ENCODE results near the gene DNAJC6.

DNAJC6 gene

GRCh38 chr1:65265296-65265650 lies 44.1 kb upstream of the DNAJC6 start:
- TF ChIP-seq CTCF (IDR thresholded peaks at IDR 0.05; ENCODE audit: low read depth, low read length, missing control alignments), result no peak
- Histone ChIP-seq H3K27ac (no peak overlapping the region), H3K4me3 (ENCODE audit: low read depth, low read length) (peak overlapping the region; percentile 66), H3K36me3 (replicated peaks) (no peaks in the 10 kb centered on the region), H3K27me3 (replicated peaks) (no peaks in the 10 kb centered on the region)
- no peak for DNase-seq
- in situ Hi-C loops (cut with HindIII; ENCODE audit: low pct_ligation_motif_present, low sequenced_read_pairs), result no loop called here

- peak; percentile 28 for DNase-seq
Observed at GRCh38 chr1:65265651-65266351, 43.5 kb upstream of the DNAJC6 start.

GRCh38 chr1:65266476-65266875 lies 42.9 kb upstream of the DNAJC6 start:
- no peak for TF ChIP-seq CTCF (IDR thresholded peaks at IDR 0.05; ENCODE audit: low read depth, low read length, missing control alignments)
- H3K27me3 ChIP-seq (replicated peaks), result no peaks in the 10 kb centered on the region
- H3K27ac ChIP-seq, result no peak overlapping the region
- in situ Hi-C loops (cut with HindIII; ENCODE audit: low pct_ligation_motif_present, low sequenced_read_pairs), result no loop called here
- H3K36me3 ChIP-seq (replicated peaks), result no peaks in the 10 kb centered on the region
- no peak overlapping the region for H3K4me3 ChIP-seq (ENCODE audit: low read depth, low read length)
- no peak for DNase-seq

More at GRCh38 chr1:65265651-65266351, 43.5 kb upstream of the DNAJC6 start:
- Histone ChIP-seq H3K27me3 (replicated peaks) (no peaks in the 10 kb centered on the region), H3K4me3 (ENCODE audit: low read depth, low read length) (peak overlapping the region; percentile 66), H3K27ac (no peak overlapping the region), H3K36me3 (replicated peaks) (no peaks in the 10 kb centered on the region)
- in situ Hi-C loops (cut with HindIII; ENCODE audit: low pct_ligation_motif_present, low sequenced_read_pairs), result no loop called here
- peak; percentile 49 for TF ChIP-seq CTCF (IDR thresholded peaks at IDR 0.05; ENCODE audit: low read depth, low read length, missing control alignments)

- Histone ChIP-seq H3K27ac (no peak overlapping the region), H3K27me3 (replicated peaks) (no peaks in the 10 kb centered on the region), H3K36me3 (replicated peaks) (no peaks in the 10 kb centered on the region), H3K4me3 (ENCODE audit: low read depth, low read length) (no peak overlapping the region)
- TF ChIP-seq CTCF (IDR thresholded peaks at IDR 0.05; ENCODE audit: low read depth, low read length, missing control alignments), result no peak
- DNase-seq, result no peak
- in situ Hi-C loops (cut with HindIII; ENCODE audit: low pct_ligation_motif_present, low sequenced_read_pairs), result no loop called here
Observed at GRCh38 chr1:65267271-65267670, 42.1 kb upstream of the DNAJC6 start.

GRCh38 chr1:65267683-65268082 lies 41.7 kb upstream of the DNAJC6 start:
- no peak for DNase-seq
- no peaks in the 10 kb centered on the region for H3K27me3 ChIP-seq (replicated peaks)
- in situ Hi-C loops (cut with HindIII; ENCODE audit: low pct_ligation_motif_present, low sequenced_read_pairs), result no loop called here
- no peak overlapping the region for H3K4me3 ChIP-seq (ENCODE audit: low read depth, low read length)
- no peaks in the 10 kb centered on the region for H3K36me3 ChIP-seq (replicated peaks)
- no peak overlapping the region for H3K27ac ChIP-seq
- TF ChIP-seq CTCF (IDR thresholded peaks at IDR 0.05; ENCODE audit: low read depth, low read length, missing control alignments), result no peak

- no peaks in the 10 kb centered on the region for H3K36me3 ChIP-seq (replicated peaks)
- no peak overlapping the region for H3K4me3 ChIP-seq (ENCODE audit: low read depth, low read length)
- H3K27ac ChIP-seq, result no peak overlapping the region
- no peaks in the 10 kb centered on the region for H3K27me3 ChIP-seq (replicated peaks)
- DNase-seq, result no peak
- no peak for TF ChIP-seq CTCF (IDR thresholded peaks at IDR 0.05; ENCODE audit: low read depth, low read length, missing control alignments)
- in situ Hi-C loops (cut with HindIII; ENCODE audit: low pct_ligation_motif_present, low sequenced_read_pairs), result no loop called here
Observed at GRCh38 chr1:65269612-65270011, 39.7 kb upstream of the DNAJC6 start.
